LNCaP clone FGC (cell line): ENCODE results near the gene ST6GAL1.
A peak's percentile ranks its signal among the peaks of the same experiment; 100 is the strongest.
"Not testable (repeated sequence)": the region's sequence is repeated elsewhere in the genome, so short reads cannot be mapped to it uniquely, and the experiment has no call there.

Source experiments
- DNase-seq: peaks from one replicate; pipeline ENCODE4 v3.0.0-alpha.2; 2011; ENCODE audit warnings: low read depth
- H3K4me3 ChIP-seq: 2 replicates; pipeline ENCODE4 v1.5.1; 2011; ENCODE audit warnings: mild to moderate bottlenecking, low read depth, low read length, control low read depth
- TF ChIP-seq, protein P1 (sequence below): IDR thresholded peaks from 2 replicates; pipeline ENCODE4 v1.5.1; 2012; ENCODE audit warnings: mild to moderate bottlenecking; ENCODE audit not compliant: control insufficient read depth, insufficient read depth; ENCODE audit errors: extremely low read depth

The ST6GAL1 gene, protein sequence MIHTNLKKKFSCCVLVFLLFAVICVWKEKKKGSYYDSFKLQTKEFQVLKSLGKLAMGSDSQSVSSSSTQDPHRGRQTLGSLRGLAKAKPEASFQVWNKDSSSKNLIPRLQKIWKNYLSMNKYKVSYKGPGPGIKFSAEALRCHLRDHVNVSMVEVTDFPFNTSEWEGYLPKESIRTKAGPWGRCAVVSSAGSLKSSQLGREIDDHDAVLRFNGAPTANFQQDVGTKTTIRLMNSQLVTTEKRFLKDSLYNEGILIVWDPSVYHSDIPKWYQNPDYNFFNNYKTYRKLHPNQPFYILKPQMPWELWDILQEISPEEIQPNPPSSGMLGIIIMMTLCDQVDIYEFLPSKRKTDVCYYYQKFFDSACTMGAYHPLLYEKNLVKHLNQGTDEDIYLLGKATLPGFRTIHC

DNA sequence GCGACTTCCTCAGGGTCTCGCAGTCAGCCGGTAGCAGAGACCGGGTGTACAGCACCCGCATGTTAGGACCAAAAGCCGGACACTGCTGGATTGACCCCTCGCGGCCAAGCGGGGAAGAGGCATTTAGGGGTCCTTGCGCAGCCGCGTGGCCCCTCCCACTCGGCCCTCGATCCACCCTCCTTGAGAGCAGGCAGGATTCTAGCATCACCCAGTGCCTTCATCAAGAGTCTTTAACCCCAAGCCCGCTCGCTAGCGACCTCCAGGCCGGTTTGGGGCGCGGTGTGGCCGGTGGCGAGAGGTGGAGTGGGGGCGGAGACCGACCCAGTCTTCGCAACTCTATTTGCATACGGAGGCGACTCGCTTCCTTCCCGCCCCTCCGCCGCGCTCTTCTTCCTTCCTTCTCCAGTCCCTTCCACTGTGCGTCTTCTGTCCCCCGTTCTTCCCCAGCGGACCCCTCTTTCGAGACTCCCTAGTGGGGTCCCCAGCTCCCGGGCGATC is at the start of gene ST6GAL1:
TSS of gene ST6GAL1 (plus strand) at position 384 of the 498 bp plus-strand sequence. CDS start 112,178 bp downstream, outside the sequence.
- H3K4me3 ChIP-seq: peak within 1 kb of the TSS; percentile 55
- no peak for DNase-seq

DNA sequence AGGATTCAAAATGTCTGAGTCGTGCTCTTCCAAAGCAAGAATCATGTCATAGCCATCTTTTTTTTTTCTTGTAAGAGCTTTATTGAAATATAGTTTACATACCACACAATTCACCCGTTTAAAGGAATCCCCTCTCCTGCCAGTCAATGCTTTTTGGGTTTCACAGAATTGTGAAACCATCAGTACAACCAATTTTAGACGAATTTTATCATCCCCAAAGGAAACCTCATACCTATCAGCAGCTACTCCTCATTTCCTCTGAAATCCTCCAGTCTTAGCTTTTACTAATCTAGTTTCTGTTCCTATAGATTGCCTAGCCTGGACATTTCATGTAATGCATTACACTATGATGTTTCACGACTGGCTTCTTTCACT is 48.2 kb upstream of the ST6GAL1 start:
- TF ChIP-seq, protein P1, sequence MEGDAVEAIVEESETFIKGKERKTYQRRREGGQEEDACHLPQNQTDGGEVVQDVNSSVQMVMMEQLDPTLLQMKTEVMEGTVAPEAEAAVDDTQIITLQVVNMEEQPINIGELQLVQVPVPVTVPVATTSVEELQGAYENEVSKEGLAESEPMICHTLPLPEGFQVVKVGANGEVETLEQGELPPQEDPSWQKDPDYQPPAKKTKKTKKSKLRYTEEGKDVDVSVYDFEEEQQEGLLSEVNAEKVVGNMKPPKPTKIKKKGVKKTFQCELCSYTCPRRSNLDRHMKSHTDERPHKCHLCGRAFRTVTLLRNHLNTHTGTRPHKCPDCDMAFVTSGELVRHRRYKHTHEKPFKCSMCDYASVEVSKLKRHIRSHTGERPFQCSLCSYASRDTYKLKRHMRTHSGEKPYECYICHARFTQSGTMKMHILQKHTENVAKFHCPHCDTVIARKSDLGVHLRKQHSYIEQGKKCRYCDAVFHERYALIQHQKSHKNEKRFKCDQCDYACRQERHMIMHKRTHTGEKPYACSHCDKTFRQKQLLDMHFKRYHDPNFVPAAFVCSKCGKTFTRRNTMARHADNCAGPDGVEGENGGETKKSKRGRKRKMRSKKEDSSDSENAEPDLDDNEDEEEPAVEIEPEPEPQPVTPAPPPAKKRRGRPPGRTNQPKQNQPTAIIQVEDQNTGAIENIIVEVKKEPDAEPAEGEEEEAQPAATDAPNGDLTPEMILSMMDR: no peak
- no peak for DNase-seq
- H3K4me3 ChIP-seq: no peak overlapping the region

More for the DNA sequence above, at the start of gene ST6GAL1:
- TF ChIP-seq, protein P1: 0 out of 2 replicates have a peak, but pooled peaks have one; percentile 13

DNA sequence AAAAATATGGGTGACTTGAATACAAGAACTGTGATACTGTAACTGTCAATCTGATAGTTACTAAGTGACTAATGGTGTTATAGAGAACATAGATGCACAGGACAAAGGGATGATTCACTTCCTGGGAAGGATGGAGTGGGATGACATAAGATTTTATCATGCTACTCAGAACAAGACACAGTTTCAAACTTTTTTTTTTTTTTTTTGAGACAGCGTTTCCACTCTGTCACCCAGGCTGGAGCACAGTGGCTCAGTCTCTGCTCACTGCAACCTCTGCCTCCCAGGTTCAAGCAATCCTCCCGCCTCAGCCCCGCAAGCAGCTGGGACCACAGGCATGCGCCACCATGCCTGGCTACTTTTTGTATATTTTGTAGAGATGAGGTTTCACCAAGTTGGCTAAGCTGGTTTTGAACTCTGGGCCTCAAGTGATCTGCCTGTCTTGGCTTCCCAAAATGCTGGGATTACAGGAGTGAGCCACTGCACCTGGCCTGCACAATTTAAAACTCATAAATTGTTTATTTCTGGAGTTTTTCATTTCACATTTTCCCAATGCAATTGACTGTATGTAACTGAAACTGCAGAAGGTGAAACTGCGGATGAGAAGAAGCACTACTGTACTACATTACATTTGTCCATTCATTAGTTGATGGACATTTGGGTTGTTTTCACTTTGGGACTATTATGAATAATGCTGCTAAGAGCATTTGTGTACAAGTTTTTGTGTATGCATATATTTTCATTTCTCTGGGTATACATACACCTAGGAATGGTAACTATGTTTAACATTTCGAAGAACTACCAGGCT is 47.2 kb upstream of the ST6GAL1 start:
- DNase-seq: no peak
- TF ChIP-seq, protein P1: no peak
- no peak overlapping the region for H3K4me3 ChIP-seq

DNA sequence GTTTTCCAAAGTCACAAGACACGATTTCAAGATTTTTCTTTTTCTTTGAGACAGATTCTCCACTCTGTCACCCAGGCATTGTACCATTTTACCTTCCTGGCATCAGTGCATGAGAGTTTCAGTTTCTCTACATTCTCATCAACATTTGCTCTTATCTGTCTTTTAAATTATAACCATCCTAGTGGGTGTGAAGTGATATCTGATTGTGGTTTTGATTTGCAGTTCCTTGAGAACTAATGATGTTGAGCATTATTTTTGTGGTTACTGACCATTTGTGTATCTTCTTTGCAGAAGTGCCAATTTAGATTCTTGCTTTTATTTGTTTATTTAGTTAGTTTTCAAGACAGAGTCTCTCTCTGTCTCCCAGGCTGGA is 46.7 kb upstream of the ST6GAL1 start:
- H3K4me3 ChIP-seq: no peak overlapping the region
- DNase-seq: no peak
- TF ChIP-seq, protein P1: no peak

DNA sequence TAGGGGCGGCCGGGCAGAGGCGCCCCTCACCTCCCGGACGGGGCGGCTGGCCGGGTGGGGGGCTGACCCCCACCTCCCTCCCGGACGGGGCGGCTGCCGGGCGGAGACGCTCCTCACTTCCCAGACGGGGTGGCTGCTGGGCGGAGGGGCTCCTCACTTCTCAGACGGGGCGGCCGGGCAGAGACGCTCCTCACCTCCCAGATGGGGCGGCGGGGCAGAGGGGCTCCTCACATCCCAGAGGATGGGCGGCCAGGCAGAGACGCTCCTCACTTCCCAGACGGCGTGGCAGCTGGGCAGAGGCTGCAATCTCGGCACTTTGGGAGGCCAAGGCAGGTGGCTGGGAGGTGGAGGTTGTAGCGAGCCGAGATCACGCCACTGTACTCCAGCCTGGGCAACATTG is 45.5 kb upstream of the ST6GAL1 start:
- not testable (repeated sequence) for H3K4me3 ChIP-seq, DNase-seq

DNA sequence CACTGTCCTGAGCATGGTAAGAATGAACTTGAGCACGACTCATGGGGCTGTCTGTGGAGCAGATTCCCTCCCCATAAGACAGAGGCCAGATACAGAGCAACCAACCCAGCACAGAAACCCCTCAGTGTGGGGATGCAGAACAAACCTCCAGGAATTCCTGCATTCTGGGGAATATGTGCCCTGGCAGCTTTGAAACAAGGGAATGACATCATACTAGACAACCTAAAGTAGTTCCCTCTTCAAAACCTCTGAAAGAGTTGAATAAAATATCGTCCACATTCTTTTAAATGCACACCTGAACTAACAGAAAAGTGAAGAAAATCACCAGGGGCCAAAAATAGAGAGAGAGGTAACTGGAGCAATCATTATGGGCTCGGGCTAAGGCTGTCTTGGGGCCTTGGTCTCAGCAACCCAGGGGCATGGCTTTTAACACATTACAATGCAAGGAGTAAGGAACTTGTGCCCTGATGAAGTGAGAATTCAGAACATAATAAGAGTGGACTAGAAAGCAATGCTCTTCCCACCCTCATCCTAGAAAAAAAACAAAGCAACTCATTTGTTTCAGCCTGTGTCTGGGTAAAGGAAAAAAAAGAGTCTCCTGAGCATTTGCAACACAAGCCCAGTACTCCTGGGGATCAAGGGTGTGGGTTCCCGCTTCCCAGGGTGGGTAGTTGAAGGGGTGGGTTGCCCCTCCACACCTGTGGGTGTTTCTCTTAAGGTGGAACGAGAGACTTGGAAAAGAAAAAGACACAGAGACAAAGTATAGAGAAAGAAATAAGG is 43.9 kb upstream of the ST6GAL1 start:
- no peak for DNase-seq
- TF ChIP-seq, protein P1: no peak
- H3K4me3 ChIP-seq: no peak overlapping the region

DNA sequence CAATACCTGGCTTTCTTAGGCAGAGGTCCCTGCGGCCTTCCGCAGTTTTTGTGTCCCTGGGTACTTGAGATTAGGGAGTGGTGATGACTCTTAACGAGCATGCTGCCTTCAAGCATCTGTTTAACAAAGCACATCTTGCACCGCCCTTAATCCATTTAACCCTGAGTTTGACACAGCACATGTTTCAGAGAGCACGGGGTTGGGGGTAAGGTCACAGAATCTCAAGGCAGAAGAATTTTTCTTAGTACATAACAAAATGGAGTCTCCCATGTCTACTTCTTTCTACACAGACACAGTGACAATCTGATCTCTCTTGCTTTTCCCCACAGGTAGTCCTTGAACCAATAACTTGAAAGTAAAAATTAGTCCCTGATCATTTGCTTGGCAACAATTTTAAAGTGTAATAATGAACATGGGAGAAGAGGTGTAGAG is 42.8 kb upstream of the ST6GAL1 start:
- DNase-seq, H3K4me3 ChIP-seq: not testable (repeated sequence)
